ENCODE measurements around the gene SIGLEC7. TPM values are rescaled to one million over a fixed set of nuclear protein-coding genes. Genes with fewer than 3 reads are reported as not detected.

Gene SIGLEC7
- polyA plus RNA-seq, 1 experiment: not detected

DNA sequence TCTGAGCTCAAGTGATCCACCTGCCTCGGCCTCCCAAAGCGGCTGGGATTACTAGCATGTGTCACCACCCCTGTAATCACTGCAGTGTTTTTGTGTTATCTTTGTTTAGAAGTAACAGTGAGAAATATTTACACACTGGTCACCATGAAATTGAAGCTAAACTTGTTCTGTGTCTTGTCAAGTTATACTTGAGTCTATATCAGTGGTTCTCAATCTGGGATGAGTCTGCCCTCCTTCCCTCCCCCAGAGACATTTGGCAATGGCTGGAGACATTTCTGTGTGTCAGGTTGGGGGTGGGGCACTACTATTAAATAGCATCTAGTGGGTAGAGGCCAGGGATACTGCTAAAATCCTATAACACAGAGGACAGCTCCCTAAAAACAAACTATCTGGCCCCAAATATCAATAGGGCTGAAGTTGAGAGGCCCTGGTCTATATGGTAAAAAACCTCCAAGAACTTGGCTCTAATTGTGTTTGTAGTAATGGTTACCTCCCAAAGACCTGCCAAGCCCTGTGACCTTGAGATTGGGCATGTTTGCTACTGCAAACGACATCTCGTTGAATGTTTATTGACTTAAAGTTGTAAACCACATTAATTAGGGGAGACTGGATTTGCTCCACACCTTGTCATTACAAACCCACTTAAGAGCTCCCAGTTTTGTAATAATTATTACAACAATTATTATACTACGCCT lies 40.8 kb upstream of the SIGLEC7 start:
- ChIA-PET CTCF (no interaction called here), POLR2A (no interaction called here)
- no peak overlapping the region for H3K4me3 ChIP-seq (ENCODE audit: low read depth, low read length)

DNA sequence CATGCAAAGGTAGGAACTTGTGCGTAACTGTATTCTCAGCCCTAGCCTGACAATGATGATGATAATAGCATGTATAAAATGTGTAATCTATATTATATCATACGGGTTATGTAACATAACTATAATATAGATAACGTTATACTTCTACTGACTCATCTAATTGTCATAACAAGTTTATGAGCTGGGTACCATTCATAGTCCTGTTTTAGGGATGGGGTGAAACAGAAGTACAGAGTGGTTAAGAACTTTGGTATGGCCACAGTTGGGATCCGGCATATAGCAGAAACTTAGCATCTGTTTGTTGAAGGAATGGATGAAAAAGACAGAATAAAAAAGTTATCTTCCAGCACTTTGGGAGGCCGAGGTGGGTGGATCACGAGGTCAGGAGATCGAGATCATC lies 39.1 kb upstream of the SIGLEC7 start:
- Histone ChIP-seq H3K27me3 (ENCODE audit: control insufficient read depth, insufficient read depth, low read length) (no peaks in the 10 kb centered on the region), H3K4me3 (ENCODE audit: low read depth, low read length) (no peak overlapping the region), H3K36me3 (ENCODE audit: control insufficient read depth, insufficient read depth, low read length) (peaks cover 12% of the 10 kb centered on the region)
- TF ChIP-seq, protein P1, sequence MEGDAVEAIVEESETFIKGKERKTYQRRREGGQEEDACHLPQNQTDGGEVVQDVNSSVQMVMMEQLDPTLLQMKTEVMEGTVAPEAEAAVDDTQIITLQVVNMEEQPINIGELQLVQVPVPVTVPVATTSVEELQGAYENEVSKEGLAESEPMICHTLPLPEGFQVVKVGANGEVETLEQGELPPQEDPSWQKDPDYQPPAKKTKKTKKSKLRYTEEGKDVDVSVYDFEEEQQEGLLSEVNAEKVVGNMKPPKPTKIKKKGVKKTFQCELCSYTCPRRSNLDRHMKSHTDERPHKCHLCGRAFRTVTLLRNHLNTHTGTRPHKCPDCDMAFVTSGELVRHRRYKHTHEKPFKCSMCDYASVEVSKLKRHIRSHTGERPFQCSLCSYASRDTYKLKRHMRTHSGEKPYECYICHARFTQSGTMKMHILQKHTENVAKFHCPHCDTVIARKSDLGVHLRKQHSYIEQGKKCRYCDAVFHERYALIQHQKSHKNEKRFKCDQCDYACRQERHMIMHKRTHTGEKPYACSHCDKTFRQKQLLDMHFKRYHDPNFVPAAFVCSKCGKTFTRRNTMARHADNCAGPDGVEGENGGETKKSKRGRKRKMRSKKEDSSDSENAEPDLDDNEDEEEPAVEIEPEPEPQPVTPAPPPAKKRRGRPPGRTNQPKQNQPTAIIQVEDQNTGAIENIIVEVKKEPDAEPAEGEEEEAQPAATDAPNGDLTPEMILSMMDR (IDR thresholded peaks at IDR 0.05; ENCODE audit: insufficient read depth, low read depth, low read length): no peak
- DNase-seq (ENCODE audit: low read depth): no peak
- ChIA-PET POLR2A (no interaction called here), CTCF (interaction anchor here (1.6 kb wide), 1 partner anchor 9 kb away, joined by 4 read pairs; no protein-coding TSS in a partner anchor)

More for the DNA sequence above, 40.8 kb upstream of the SIGLEC7 start:
- Histone ChIP-seq H3K27me3 (ENCODE audit: control insufficient read depth, insufficient read depth, low read length) (no peaks in the 10 kb centered on the region), H3K36me3 (ENCODE audit: control insufficient read depth, insufficient read depth, low read length) (peaks cover 14% of the 10 kb centered on the region)
- TF ChIP-seq, protein P1 (IDR thresholded peaks at IDR 0.05; ENCODE audit: insufficient read depth, low read depth, low read length): no peak
- no peak for DNase-seq (ENCODE audit: low read depth)

DNA sequence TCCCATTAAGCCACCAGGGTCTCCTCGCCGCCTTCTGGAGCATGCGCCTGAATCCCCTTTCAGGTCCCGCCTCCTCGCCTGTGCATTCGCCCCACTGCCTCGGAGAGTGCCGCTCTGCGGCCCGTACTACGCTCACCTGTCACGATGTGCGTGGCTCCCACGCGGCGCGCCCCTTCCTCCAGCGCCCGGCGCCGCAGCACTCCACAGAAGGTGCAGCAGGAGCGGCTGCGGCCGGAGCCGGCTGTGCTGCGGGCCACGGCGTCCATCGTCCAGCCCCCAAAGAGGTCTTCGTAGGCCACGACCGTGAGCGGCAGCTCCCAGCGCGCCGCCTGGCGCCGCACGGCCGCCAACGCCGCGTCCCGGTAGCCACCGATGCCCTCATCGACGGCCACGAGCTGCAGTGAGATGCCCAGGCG lies 38.2 kb upstream of the SIGLEC7 start:
- POLR2A ChIA-PET: no interaction called here
- DNase-seq (ENCODE audit: low read depth): no peak
- TF ChIP-seq, protein P1 (IDR thresholded peaks at IDR 0.05; ENCODE audit: insufficient read depth, low read depth, low read length): no peak
- Histone ChIP-seq H3K27me3 (ENCODE audit: control insufficient read depth, insufficient read depth, low read length) (no peaks in the 10 kb centered on the region), H3K4me3 (ENCODE audit: low read depth, low read length) (no peak overlapping the region), H3K36me3 (ENCODE audit: control insufficient read depth, insufficient read depth, low read length) (peaks cover 9% of the 10 kb centered on the region)
- CTCF ChIA-PET: no interaction called here

DNA sequence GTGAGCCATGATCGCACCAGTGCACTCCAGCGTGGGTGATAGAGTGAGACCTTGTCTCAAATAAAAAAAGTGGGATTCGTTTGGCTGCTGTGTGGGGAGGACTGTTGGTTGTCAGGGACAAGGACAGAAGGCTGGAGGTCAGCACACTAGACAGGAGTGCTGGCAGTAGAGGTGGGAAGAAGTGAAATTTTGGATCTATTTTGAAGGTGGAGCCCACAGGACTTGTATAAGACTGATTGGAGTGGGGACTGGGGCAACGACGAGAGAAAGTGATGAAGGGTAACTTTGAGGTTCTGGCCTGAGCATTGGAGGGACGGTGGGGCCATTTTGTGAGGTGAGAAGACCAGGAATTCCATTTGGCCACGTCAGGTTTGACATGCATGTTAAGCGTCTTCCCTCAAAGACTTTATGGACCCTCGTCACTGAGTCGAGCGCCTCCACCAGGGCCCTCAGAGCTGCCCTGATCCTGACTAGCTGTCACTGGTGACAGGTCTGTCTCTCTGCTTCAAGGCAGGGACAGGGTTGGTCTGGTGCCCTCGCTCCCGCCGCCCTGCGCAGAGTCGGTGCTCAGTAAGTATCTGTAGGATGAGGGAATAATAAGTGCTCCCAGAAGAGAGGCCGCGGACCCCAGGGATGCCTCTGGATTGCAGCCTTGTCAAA lies 34.6 kb upstream of the SIGLEC7 start:
- Histone ChIP-seq H3K27me3 (ENCODE audit: control insufficient read depth, insufficient read depth, low read length) (no peaks in the 10 kb centered on the region), H3K4me3 (ENCODE audit: low read depth, low read length) (peak overlapping the region; percentile 68), H3K36me3 (ENCODE audit: control insufficient read depth, insufficient read depth, low read length) (peaks cover 7% of the 10 kb centered on the region)
- CTCF ChIA-PET: no interaction called here
- TF ChIP-seq, protein P1 (IDR thresholded peaks at IDR 0.05; ENCODE audit: insufficient read depth, low read depth, low read length): no peak
- POLR2A ChIA-PET: no interaction called here
- DNase-seq (ENCODE audit: low read depth): no peak

DNA sequence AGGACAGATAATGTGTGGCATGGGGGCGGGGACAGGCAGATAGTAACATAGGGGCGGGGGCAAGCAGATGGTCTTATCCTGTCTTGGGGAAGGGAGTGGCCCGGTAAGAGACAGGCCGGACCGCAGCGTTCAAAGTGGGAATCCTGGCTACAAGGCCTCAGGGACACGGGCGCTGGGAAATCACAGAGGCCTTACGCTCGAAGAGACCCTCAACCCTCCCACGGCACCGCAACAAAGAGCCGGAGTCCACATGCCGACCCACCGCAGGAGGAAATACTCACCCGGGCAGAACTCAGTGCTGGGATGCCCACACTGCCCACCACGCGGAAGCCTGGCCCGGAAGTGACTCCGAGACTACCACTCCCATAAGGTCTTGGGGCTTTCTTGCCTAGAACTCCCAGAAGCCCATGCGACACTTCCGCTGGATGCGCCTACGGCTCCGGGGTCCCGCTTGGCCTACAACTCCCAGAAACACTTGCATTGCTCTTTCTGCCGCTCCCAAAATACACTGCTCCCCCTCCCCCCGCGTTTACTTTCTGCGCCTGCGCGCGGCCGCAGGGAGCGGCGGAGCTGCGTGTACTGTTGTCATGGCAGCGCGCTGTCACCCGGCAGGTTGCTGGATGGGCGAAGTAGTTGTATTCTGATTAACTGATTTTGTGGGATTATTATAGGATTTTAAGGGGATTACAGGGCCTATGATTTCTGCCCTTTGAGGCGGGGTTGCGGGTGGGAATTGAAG lies 33.9 kb upstream of the SIGLEC7 start, which contains the start of gene CTU1:
Gene CTU1, minus strand, starts transcription at position 344 of the 739 bp plus-strand sequence. CDS start 3,840 bp downstream, outside the sequence.
- ChIA-PET POLR2A (no interaction called here), CTCF (no interaction called here)
- DNase-seq (ENCODE audit: low read depth): peak; percentile 97
- Histone ChIP-seq H3K36me3 (ENCODE audit: control insufficient read depth, insufficient read depth, low read length) (peaks cover 7% of the 10 kb centered on the region), H3K4me3 (ENCODE audit: low read depth, low read length) (peak within 1 kb of the TSS; percentile 68), H3K27me3 (ENCODE audit: control insufficient read depth, insufficient read depth, low read length) (no peaks in the 10 kb centered on the region)
- TF ChIP-seq, protein P1 (IDR thresholded peaks at IDR 0.05; ENCODE audit: insufficient read depth, low read depth, low read length): no peak
